GM18951 (cell line): ENCODE data around the gene LMAN2.
A peak's percentile ranks its signal among the peaks of the same experiment; 100 is the strongest.

ENCODE experiments used
- POLR2A ChIP-seq: IDR thresholded peaks from 4 replicates; pipeline ENCODE4 v1.6.1; 2011; ENCODE audit warnings: mild to moderate bottlenecking; ENCODE audit not compliant: insufficient read length, insufficient read depth; ENCODE audit errors: extremely low read depth
- in situ Hi-C: fragments of 300-500 bp; cut with MboI; formaldehyde crosslinking; loops from one replicate; pipeline ENCODE4 v1.12.0; 2022; ENCODE audit warnings: low sequenced_read_pairs, mixed read lengths, inconsistent platforms; ENCODE audit not compliant: unreplicated experiment

The LMAN2 gene

GRCh38 chr5:177351392-177352329 lies at the start of gene LMAN2:
LMAN2 (minus strand) TSS chr5:177351668; CDS start chr5:177351647, 21 bp downstream.
- in situ Hi-C loops, result no loop called here
- peak; percentile 84 for TF ChIP-seq POLR2A

- in situ Hi-C loops, result no loop called here
- TF ChIP-seq POLR2A, result no peak
Observed at GRCh38 chr5:177399997-177400868, 48.8 kb upstream of the LMAN2 start, which contains the start of gene PFN3. PFN3 (minus strand) TSS chr5:177400661; CDS start chr5:177400576, 85 bp downstream.

- no peak for TF ChIP-seq POLR2A
- in situ Hi-C loops, result no loop called here
Observed at GRCh38 chr5:177397875-177398390, 46.5 kb upstream of the LMAN2 start.

- no peak for TF ChIP-seq POLR2A
Observed at GRCh38 chr5:177396807-177397206, 45.3 kb upstream of the LMAN2 start.

DNA sequence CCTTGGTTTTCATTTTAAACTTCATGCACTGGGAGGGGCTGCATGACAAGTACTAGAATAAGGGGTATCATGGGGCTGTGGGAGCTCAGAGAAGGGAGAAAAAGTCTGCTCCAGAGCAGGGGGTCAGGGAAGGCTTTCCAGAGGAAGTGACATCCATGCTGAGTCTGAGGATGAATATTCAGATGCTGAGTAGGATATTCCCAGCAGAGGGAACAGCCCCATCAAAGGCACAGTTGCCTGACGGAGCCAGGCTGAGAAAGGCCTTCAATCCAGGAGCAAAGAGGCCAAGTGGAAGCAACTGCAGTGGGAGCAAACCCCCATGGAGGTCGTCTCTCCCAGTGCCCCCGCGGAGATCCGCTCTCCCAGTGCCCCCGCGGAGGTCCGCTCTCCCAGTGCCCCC lies 44.6 kb upstream of the LMAN2 start:
- in situ Hi-C loops, result no loop called here

More at GRCh38 chr5:177396807-177397206, 45.3 kb upstream of the LMAN2 start:
- in situ Hi-C loops, result no loop called here

DNA sequence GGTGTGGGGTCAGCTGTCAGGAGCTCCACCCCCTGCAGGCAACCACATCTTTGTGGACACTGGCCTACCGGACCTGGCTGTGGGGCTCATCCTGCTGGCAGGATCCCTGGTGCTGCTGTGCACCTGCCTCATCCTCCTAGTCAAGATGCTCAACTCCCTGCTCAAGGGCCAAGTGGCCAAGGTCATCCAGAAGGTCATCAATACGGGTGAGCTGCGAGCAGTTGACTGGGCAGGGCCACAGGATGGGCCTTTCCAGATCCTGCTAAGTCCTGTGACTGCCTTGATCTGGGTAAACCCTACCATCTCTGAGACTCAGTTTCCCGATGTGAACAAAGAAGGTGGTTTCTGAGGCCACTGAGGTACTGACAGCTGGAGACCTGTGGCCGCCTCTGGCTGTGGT lies 42.5 kb upstream of the LMAN2 start:
- TF ChIP-seq POLR2A, result no peak
- in situ Hi-C loops, result no loop called here

More for the DNA sequence above, 44.6 kb upstream of the LMAN2 start:
- no peak for TF ChIP-seq POLR2A

GRCh38 chr5:177393206-177393765 lies 41.8 kb upstream of the LMAN2 start:
- in situ Hi-C loops, result no loop called here
- TF ChIP-seq POLR2A, result no peak

- in situ Hi-C loops, result no loop called here
- TF ChIP-seq POLR2A, result no peak
Observed at GRCh38 chr5:177392765-177393164, 41.3 kb upstream of the LMAN2 start.

- in situ Hi-C loops, result no loop called here
- no peak for TF ChIP-seq POLR2A
Observed at GRCh38 chr5:177390363-177391300, 39.2 kb upstream of the LMAN2 start.

GRCh38 chr5:177389241-177390169 lies 38.0 kb upstream of the LMAN2 start:
- in situ Hi-C loops, result no loop called here

DNA sequence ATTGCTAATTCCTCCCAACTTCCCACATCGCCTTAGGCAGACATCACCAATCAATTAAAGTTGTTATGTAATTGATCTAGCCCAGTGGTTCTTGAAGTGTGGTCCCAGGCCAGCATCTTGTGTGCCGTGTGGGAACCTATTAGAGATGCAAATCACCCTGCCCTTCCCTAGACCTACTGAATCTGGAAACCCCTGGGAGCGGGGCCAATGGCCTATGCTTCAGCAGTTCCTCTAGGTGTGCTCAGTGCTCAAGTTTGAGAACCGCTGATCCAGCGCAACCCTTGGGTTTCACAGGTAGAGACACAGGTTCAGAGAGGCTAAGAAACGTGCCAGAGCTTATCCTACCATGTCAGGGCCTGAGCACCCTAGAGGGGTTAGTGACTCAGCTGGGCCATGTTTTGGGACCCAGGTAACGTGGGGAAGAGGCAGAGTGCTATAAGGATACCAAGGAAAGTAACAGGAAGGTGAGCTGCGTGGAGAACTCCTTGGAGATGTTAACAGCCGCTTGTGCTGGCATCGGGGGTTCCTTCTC lies 37.1 kb upstream of the LMAN2 start:
- TF ChIP-seq POLR2A, result no peak
- in situ Hi-C loops, result no loop called here

More at GRCh38 chr5:177389241-177390169, 38.0 kb upstream of the LMAN2 start:
- no peak for TF ChIP-seq POLR2A
